Neural progenitor cell (in vitro differentiated cells): Measurements from ENCODE around the gene H2AZ2. TPM values are rescaled to one million over a fixed set of nuclear protein-coding genes. Genes with fewer than 3 reads are reported as not detected.

Experiments used
- DNase-seq: peaks from one replicate; pipeline ENCODE4 v3.0.0-alpha.2; 2016; ENCODE audit warnings: low spot score
- H2AFZ ChIP-seq: fragments of 200-600 bp; sonication (generic); replicated peaks from 2 replicates; pipeline ENCODE4 v1.6.1; 2016; ENCODE audit warnings: antibody characterized with exemption
- H3F3A ChIP-seq: fragments of 200-600 bp; sonication (generic); 2 replicates; pipeline ENCODE4 v1.6.1; 2016; ENCODE audit warnings: antibody characterized with exemption, low read depth
- H3K27ac ChIP-seq: fragments of 200-600 bp; sonication (generic); 2 replicates; pipeline ENCODE4 v1.5.1; 2016; ENCODE audit warnings: mild to moderate bottlenecking
- H3K27me3 ChIP-seq: fragments of 200-600 bp; sonication (generic); 2 replicates; pipeline ENCODE4 v1.6.1; 2016; ENCODE audit warnings: mild to moderate bottlenecking, moderate library complexity
- H3K36me3 ChIP-seq: fragments of 200-600 bp; sonication (generic); 2 replicates; pipeline ENCODE4 v1.5.1; 2016
- H3K4me1 ChIP-seq: fragments of 200-600 bp; sonication (generic); 2 replicates; pipeline ENCODE4 v1.6.1; 2016; ENCODE audit warnings: mixed run types
- H3K4me2 ChIP-seq: fragments of 200-600 bp; sonication (generic); 2 replicates; pipeline ENCODE4 v1.6.1; 2016
- H3K4me3 ChIP-seq: fragments of 200-600 bp; sonication (generic); 2 replicates; pipeline ENCODE4 v1.5.1; 2016
- H3K79me2 ChIP-seq: fragments of 200-600 bp; sonication (generic); 2 replicates; pipeline ENCODE4 v1.6.1; 2016; ENCODE audit warnings: low read depth
- H3K9ac ChIP-seq: fragments of 200-600 bp; sonication (generic); 2 replicates; pipeline ENCODE4 v1.6.1; 2016
- H3K9me3 ChIP-seq: fragments of 200-600 bp; sonication (generic); 2 replicates; pipeline ENCODE4 v1.5.1; 2016; ENCODE audit warnings: low read depth
- H4K20me1 ChIP-seq: fragments of 200-600 bp; sonication (generic); 2 replicates; pipeline ENCODE4 v1.6.1; 2016; ENCODE audit warnings: low read depth
- H3K27ac Mint-ChIP-seq: 3 replicates; pipeline ENCODE4 v1.8.0; 2021; ENCODE audit warnings: mixed read lengths
- H3K27me3 Mint-ChIP-seq: 2 replicates; pipeline ENCODE4 v1.8.0; 2022; ENCODE audit warnings: low read depth, mild to moderate bottlenecking, inconsistent platforms, moderate library complexity, mixed read lengths; ENCODE audit not compliant: insufficient read depth
- H3K36me3 Mint-ChIP-seq: 3 replicates; pipeline ENCODE4 v1.8.0; 2021; ENCODE audit warnings: mixed read lengths
- H3K4me1 Mint-ChIP-seq: 3 replicates; pipeline ENCODE4 v1.8.0; 2021; ENCODE audit warnings: mixed read lengths
- H3K4me3 Mint-ChIP-seq: 3 replicates; pipeline ENCODE4 v1.8.0; 2021; ENCODE audit warnings: mild to moderate bottlenecking, moderate library complexity, mixed read lengths
- H3K9me3 Mint-ChIP-seq: 3 replicates; pipeline ENCODE4 v1.8.0; 2020; ENCODE audit warnings: mixed read lengths
- EZH2 ChIP-seq: fragments of 200-600 bp; sonication (generic); IDR thresholded peaks from 2 replicates; pipeline ENCODE4 v1.6.1; 2017; ENCODE audit warnings: antibody characterized with exemption, mild to moderate bottlenecking, moderate library complexity
- EZH2phosphoT487 ChIP-seq: fragments of 200-600 bp; sonication (generic); IDR thresholded peaks from 2 replicates; pipeline ENCODE4 v1.6.1; 2017; ENCODE audit warnings: antibody characterized with exemption
- total RNA-seq: library from RNA; depleted of rRNA; stranded (reverse); fragments of >200 nt; gene quantifications from 2 replicates; pipeline ENCODE4 v1.2.3, GENCODE V29; 2015; ENCODE audit warnings: low replicate concordance
- TF ChIP-seq, protein P1 (sequence below): fragments of 200-600 bp; sonication (generic); IDR thresholded peaks from 2 replicates; pipeline ENCODE4 v1.5.1; 2017; ENCODE audit warnings: antibody characterized with exemption, mild to moderate bottlenecking

The H2AZ2 gene
- total RNA-seq, 1 donor from 2014 or later, result 462 TPM

DNA sequence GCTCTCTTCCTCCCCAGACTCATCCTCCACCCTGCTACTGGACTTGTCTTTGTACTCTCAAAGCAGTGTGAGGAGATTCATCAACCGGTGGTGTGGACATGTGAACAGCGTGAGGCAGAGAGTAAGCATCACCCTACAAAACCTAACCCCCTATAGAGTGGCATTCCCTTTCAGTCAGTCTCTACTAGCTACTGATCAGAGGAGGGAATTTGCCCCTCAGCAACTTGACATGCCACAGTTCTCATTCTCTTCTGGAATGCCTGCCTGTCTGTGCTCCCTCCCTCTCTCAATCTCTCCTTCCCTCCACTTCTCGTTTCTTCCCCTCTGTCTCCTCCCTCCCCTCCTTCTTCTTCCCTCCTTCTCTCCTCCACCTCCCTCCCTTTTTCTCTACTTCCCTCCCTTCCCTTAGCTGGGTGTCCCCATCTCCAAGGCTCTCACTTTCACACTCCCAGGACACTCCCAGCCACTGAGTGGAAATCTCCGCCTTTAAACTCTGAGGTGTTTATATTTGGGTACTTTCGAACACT lies 24.6 kb downstream of the H2AZ2 start:
- peaks cover 15% of the 10 kb centered on the region for H3K36me3 Mint-ChIP-seq
- DNase-seq, result no peak
- Histone ChIP-seq H3K79me2 (no peaks in the 10 kb centered on the region), H3K27ac (no peak overlapping the region), H2AFZ (no peak overlapping the region), H3K4me3 (no peak overlapping the region), H3K9me3 (no peaks in the 10 kb centered on the region), H3K4me1 (no peaks in the 10 kb centered on the region), H3K27me3 (no peaks in the 10 kb centered on the region), H3F3A (peaks cover 25% of the 10 kb centered on the region), H3K4me2 (no peak overlapping the region), H3K36me3 (no peaks in the 10 kb centered on the region), H3K9ac (no peak overlapping the region), H4K20me1 (peaks cover 3% of the 10 kb centered on the region)
- H3K9me3 Mint-ChIP-seq, result no peaks in the 10 kb centered on the region
- peaks cover 10% of the 10 kb centered on the region for H3K27me3 Mint-ChIP-seq
- H3K4me3 Mint-ChIP-seq, result no peak overlapping the region
- peak overlapping the region; percentile 54 for H3K27ac Mint-ChIP-seq
- TF ChIP-seq EZH2phosphoT487, result no peak
- no peak for TF ChIP-seq EZH2
- H3K4me1 Mint-ChIP-seq, result no peaks in the 10 kb centered on the region

GRCh38 chr7:44819292-44819691 lies 28.6 kb downstream of the H2AZ2 start:
- no peaks in the 10 kb centered on the region for H3K9me3 ChIP-seq
- H3K27ac Mint-ChIP-seq, result no peak overlapping the region
- H3K9ac ChIP-seq, result no peak overlapping the region

DNA sequence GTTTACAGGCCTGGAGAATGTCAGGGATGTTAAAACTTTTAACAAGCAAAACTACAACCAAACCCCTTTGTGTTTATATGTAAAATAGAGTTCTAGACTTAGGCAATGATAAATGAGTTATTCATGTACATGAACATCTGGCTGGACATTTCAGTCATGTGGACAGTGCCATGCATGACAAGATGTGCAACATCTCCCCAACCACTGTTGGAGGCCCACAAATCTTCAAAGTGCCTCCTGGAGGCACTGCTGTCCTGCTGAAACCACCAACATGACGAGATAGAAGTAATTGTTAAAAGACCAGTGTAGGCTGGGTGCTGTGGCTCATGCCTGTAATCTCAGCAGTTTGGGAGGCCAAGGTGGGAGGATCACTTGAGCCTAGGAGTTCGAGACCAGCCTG lies 33.0 kb downstream of the H2AZ2 start:
- H3K4me2 ChIP-seq, result no peak overlapping the region
- no peak overlapping the region for H2AFZ ChIP-seq
- H3F3A ChIP-seq, result no peaks in the 10 kb centered on the region
- no peaks in the 10 kb centered on the region for H3K27me3 Mint-ChIP-seq
- no peak overlapping the region for H3K27ac Mint-ChIP-seq
- TF ChIP-seq EZH2phosphoT487 (no peak), EZH2 (no peak)
- TF ChIP-seq, protein P1, sequence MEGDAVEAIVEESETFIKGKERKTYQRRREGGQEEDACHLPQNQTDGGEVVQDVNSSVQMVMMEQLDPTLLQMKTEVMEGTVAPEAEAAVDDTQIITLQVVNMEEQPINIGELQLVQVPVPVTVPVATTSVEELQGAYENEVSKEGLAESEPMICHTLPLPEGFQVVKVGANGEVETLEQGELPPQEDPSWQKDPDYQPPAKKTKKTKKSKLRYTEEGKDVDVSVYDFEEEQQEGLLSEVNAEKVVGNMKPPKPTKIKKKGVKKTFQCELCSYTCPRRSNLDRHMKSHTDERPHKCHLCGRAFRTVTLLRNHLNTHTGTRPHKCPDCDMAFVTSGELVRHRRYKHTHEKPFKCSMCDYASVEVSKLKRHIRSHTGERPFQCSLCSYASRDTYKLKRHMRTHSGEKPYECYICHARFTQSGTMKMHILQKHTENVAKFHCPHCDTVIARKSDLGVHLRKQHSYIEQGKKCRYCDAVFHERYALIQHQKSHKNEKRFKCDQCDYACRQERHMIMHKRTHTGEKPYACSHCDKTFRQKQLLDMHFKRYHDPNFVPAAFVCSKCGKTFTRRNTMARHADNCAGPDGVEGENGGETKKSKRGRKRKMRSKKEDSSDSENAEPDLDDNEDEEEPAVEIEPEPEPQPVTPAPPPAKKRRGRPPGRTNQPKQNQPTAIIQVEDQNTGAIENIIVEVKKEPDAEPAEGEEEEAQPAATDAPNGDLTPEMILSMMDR, result no peak
- H3K9me3 Mint-ChIP-seq, result no peaks in the 10 kb centered on the region
- H3K27ac ChIP-seq, result no peak overlapping the region
- no peak for DNase-seq
- no peak overlapping the region for H3K4me3 ChIP-seq
- no peaks in the 10 kb centered on the region for H3K36me3 Mint-ChIP-seq
- H3K9ac ChIP-seq, result no peak overlapping the region
- no peak overlapping the region for H3K4me3 Mint-ChIP-seq
- H3K4me1 Mint-ChIP-seq, result no peaks in the 10 kb centered on the region
- H3K79me2 ChIP-seq, result no peaks in the 10 kb centered on the region
- H4K20me1 ChIP-seq, result no peaks in the 10 kb centered on the region
- H3K36me3 ChIP-seq, result no peaks in the 10 kb centered on the region
- no peaks in the 10 kb centered on the region for H3K4me1 ChIP-seq
- H3K9me3 ChIP-seq, result no peaks in the 10 kb centered on the region
- no peaks in the 10 kb centered on the region for H3K27me3 ChIP-seq

More at GRCh38 chr7:44819292-44819691, 28.6 kb downstream of the H2AZ2 start:
- H3F3A ChIP-seq, result no peaks in the 10 kb centered on the region
- DNase-seq, result no peak
- TF ChIP-seq, protein P1, result no peak
- TF ChIP-seq EZH2 (no peak), EZH2phosphoT487 (no peak)
- no peaks in the 10 kb centered on the region for H3K79me2 ChIP-seq
- H2AFZ ChIP-seq, result no peak overlapping the region
- no peak overlapping the region for H3K27ac ChIP-seq
- H3K4me3 ChIP-seq, result no peak overlapping the region
- Mint-ChIP-seq H3K27me3 (peaks cover 7% of the 10 kb centered on the region), H3K36me3 (peaks cover 6% of the 10 kb centered on the region), H3K4me3 (no peak overlapping the region), H3K9me3 (no peaks in the 10 kb centered on the region), H3K4me1 (no peaks in the 10 kb centered on the region)
- H3K4me1 ChIP-seq, result no peaks in the 10 kb centered on the region
- no peaks in the 10 kb centered on the region for H3K27me3 ChIP-seq
- H4K20me1 ChIP-seq, result no peaks in the 10 kb centered on the region
- H3K36me3 ChIP-seq, result no peaks in the 10 kb centered on the region
- no peak overlapping the region for H3K4me2 ChIP-seq

GRCh38 chr7:44811571-44811970 lies 36.3 kb downstream of the H2AZ2 start:
- no peaks in the 10 kb centered on the region for H3K9me3 ChIP-seq
- no peaks in the 10 kb centered on the region for H3K36me3 ChIP-seq
- H3K79me2 ChIP-seq, result no peaks in the 10 kb centered on the region
- no peak overlapping the region for H3K9ac ChIP-seq
- no peaks in the 10 kb centered on the region for H3K27me3 ChIP-seq
- no peak overlapping the region for H3K27ac ChIP-seq
- no peak overlapping the region for H3K4me2 ChIP-seq
- H3K4me3 ChIP-seq, result no peak overlapping the region
- Mint-ChIP-seq H3K4me3 (no peak overlapping the region), H3K27ac (no peak overlapping the region), H3K27me3 (no peaks in the 10 kb centered on the region), H3K4me1 (no peaks in the 10 kb centered on the region), H3K9me3 (no peaks in the 10 kb centered on the region), H3K36me3 (peaks cover 3% of the 10 kb centered on the region)
- DNase-seq, result no peak
- no peaks in the 10 kb centered on the region for H3K4me1 ChIP-seq
- TF ChIP-seq EZH2, result no peak
- TF ChIP-seq EZH2phosphoT487, result no peak
- TF ChIP-seq, protein P1, result no peak
- H4K20me1 ChIP-seq, result no peaks in the 10 kb centered on the region
- H3F3A ChIP-seq, result no peaks in the 10 kb centered on the region
- H2AFZ ChIP-seq, result no peak overlapping the region
